SHP77 (cell line): ENCODE measurements around the gene XAB2.
"Not testable (repeated sequence)": the region's sequence is repeated elsewhere in the genome, so short reads cannot be mapped to it uniquely, and the experiment has no call there.

ENCODE experiments used
- DNase-seq, 2 experiments: peaks; one replicate each; lab custom pipeline; 2025; lab: John Stamatoyannopoulos, UW

The XAB2 gene

GRCh38 chr19:7648265-7649014, 19.1 kb upstream of the XAB2 start:
- DNase-seq, result no peak

DNA sequence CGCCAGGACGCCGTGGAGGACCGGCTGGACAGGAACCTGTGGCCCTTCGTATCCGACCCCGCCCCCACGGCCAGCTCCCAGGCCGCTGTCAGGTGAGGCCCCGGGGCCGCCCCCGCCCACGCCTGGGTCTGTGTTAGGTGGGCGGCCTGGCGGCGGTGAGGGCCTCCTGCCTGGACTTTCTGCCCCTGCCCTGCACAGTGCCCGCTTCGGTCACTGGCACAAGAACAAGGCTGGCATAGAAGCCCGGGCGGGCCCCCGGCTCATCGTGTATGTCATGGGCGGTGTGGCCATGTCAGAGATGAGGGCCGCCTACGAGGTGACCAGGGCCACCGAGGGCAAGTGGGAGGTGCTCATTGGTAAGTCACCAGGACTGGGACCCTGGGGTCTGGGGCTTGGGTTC, 17.8 kb upstream of the XAB2 start:
- DNase-seq, result no peak

DNA sequence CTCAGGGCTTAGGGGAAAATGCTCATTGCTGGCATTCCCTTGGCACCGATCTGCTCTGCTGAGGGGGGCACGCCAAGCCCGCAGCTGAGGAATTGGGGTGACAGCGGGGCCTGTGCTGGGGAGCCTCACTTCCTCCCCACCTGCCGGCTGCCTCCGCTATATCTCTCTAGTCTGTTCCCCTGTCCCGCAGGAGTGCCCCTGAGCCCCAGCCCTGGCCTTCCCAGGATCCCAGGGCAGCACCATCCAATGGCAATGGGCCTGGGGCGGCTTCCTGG, 17.0 kb upstream of the XAB2 start:
- no peak for DNase-seq

- DNase-seq, result no peak
Measured at GRCh38 chr19:7645656-7646425, 16.5 kb upstream of the XAB2 start.

GRCh38 chr19:7645163-7645562, 15.8 kb upstream of the XAB2 start:
- no peak for DNase-seq

- no peak for DNase-seq
Measured at GRCh38 chr19:7644550-7644877, 15.2 kb upstream of the XAB2 start.

DNA sequence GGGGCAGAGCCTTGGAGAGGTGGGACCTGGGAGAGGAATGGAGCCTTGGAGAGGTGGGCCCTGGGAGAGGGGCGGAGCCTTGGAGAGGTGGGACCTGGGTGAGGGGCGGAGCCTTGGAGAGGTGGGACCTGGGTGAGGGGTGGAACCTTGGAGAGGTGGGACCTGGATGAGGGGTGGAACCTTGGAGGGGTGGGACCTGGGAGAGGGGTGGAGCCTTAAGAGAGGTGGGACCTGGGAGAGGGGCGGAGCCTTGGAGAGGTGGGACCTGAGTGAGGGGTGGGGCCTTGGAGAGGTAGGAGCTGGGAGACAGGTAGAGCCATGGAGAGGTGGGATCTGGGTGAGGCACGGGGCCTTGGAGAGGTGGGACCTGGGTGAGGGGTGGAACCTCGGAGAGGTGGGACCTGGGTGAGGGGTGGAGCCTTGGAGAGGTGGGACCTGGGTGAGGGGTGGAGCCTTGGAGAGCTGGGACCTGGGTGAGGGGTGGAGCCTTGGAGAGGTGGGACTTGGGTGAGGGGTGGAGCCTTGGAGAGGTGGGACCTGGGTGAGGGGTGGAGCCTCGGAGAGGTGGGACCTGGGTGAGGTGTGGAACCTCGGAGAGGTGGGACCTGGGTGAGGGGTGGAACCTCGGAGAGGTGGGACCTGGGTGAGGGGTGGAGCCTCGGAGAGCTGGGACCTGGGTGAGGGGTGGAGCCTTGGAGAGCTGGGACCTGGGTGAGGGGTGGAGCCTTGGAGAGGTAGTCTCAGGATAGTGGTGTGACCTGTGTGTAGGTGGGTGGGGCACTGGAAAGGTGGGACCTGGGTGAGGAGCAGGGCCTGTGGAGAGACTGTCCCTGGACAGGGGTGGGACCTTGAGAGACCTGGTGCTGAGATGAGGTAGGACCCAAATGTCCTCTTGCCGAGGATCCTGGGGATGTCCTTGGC, 14.5 kb upstream of the XAB2 start:
- not testable (repeated sequence) for DNase-seq

- DNase-seq, result no peak
Measured at GRCh38 chr19:7643031-7643415, 13.7 kb upstream of the XAB2 start.

DNA sequence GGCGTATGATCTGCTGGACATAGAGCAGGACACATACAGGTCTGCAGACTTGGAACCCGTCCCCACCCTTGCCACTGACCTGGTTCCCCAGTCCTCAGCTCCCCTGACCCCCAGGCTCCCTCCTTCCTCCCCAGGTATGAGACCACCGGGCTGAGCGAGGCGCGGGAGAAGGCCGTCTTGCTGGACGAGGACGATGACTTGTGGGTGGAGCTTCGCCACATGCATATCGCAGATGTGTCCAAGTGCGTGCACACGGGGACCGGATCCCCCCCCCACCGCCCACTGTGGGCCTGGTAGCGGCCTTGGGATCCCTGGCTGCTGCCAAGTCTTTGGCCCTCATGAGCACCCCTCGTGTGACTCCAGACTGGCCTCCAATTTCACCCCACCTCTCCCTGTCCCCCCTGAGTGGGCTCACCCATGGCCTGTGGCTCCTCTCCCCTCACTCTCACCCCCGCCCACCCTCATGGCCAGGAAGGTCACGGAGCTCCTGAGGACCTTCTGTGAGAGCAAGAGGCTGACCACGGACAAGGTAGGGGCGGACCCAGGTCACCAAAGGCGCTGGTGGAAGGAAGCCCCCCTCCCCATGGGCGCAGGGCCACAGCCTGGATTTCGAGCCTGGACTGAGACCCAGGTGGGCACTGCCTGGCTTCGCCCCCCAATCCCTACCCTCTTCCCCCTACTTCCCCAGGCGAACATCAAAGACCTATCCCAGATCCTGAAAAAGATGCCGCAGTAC, 13.1 kb upstream of the XAB2 start:
- DNase-seq, result no peak

DNA sequence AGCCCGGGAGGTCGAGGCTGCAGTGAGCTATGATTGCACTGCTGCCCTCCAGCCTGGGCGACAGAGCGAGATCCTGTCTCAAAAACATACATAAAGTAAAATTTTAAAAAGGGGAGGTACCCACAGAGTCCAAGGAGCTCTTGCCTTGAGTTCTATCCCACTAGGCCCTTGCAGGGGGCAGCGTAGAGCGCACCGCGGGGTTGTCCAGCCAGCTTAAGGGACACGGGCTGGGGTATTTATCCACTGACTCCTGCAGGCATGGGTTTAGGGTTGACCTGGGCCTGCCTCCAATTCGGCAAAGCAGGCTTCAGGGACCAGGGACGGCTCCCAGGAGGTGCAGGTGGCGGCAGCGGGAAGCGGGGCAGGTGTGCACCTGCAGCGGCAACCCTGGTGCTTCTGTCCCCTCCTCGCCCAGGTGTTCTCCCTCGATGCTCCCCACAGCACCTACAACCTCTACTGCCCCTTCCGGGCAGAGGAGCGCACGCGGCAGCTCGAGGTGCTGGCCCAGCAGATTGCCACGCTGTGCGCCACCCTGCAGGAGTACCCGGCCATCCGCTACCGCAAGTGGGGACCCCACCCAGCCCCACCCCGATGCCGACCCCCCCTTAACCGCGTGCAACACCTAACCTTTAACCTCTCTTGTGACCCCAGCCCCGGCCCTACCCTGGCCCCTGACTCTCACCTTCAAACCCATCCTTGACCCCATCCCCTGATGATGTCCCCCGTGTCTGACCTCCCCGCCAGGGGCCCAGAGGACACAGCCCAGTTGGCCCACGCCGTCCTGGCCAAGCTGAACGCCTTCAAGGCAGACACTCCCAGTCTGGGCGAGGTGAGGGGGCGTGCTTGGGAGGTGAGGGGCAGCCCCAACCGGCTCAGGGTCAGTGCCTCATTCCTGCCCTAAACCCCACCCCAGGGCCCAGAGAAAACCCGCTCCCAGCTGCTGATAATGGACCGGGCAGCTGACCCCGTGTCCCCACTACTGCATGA, 12.2 kb upstream of the XAB2 start:
- no peak for DNase-seq

- no peak for DNase-seq
Measured at GRCh38 chr19:7640803-7641202, 11.5 kb upstream of the XAB2 start.

DNA sequence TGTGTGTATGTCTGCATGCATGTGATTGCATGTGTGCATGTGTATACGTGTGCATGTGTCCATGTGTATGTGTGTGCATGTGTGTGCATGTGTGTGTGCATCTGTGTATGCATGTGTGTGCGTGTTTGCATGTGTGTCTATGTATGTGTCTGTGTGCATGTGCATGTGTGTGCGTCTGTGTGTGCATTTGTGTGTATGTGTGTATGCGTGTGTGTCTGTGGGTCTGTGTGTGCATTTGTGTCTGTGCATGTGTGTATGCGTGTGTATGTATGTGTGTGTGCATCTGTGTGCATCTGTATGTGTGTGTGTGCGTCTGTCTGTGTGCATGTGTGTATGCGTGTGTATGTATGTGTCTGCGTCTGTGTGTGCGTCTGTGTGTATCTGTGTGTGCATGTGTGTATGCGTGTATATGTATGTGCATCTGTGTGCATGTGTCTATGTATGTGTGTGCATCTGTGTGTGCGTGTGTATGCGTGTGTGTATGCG, 10.6 kb upstream of the XAB2 start:
- no peak for DNase-seq

- no peak for DNase-seq
Measured at GRCh38 chr19:7638802-7639465, 9.6 kb upstream of the XAB2 start.

DNA sequence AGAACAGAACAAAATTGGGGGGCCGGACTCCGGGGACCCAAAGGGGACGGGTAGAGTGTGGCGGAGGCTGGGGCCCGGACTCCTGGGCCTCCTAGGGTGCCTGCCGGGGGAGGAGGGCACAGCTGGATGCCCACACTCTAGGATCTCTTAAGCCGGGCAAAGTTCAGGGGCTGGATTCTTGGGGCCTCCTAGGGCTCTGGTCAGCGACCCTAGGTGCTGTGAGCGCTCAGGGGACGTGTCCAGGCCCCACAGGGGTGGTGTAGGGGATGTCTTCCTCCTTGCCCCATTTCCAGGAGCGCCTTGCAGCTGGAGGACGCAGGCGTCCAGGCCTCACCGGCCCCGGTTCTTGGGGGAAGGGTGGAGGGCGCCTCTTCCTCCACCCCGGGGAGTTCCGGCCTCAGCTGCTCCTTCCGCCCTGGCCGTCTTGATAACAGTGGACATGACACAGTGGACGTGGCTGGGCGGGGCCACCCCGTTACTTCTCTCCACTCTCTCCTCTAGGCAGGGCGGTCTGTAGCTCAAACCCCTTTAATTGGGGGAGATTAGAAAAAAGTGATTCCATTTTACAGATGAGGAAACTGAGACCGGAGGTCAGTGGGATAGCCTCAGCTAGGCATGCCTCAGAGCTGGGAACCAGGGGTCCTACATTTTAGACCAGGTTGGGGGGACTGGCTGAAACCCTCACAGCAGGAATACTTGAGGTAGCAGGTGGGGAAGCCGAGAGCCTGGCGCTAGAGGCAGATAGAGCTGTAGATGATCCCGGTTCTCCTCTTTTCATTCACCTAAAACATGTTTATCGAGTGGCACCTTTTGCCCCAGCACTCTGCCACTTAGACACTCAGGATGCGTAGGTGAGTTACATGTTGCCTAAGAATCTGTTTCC, 8.3 kb upstream of the XAB2 start:
- peak in 1 of 2 experiments; percentile 7 for DNase-seq

DNA sequence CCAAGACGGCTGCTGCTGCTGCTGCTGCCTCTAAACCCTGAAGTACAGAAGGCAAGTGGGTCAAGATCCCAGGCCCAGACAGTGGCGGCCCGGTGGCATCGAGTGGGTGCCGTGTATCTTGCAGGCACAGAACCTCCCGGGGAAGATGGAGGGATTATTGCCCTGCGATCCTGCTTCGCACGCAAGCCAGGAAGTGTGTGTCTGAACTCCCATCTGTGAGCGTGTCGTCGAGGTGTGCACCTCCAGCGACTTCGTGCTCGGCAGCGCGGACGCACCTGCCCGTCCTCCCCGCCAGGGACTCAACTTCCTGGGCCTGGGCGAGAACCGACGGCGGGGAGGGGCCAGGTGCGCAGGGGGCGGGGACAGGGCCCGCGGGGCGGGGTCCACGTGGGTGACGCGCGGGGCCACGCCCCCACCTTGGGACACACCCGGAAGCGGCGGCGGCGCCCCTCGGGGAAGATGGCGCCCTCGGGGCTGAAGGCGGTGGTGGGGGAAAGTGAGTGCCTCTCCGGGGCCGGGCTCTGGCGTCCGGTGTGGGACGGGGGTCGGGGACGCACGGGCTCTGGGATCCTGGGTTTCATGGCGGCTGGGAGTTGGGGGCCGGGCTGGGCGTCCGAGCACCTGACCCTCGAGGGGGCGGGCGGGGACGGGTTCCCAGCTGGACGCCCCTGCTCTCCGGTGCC, 7.5 kb upstream of the XAB2 start, which contains the start of gene STXBP2:
STXBP2 (plus strand) TSS at position 420 of the 683 bp plus-strand sequence; CDS start at position 460, 40 bp downstream.
- DNase-seq, result peak; percentile 44 to 66

- no peak for DNase-seq
Measured at GRCh38 chr19:7636317-7636690, 7.0 kb upstream of the XAB2 start.

- no peak for DNase-seq
Measured at GRCh38 chr19:7635670-7636069, 6.3 kb upstream of the XAB2 start.

GRCh38 chr19:7633698-7634097, 4.4 kb upstream of the XAB2 start, which contains the start of gene PCP2:
PCP2 (minus strand) TSS chr19:7633719; CDS start chr19:7633457, 262 bp downstream.
- DNase-seq, result peak in 1 of 2 experiments; percentile 7
